Upper lobe of left lung (tissue), 4 donors: ENCODE measurements around the gene FAM83C.

Source experiments
- EP300 ChIP-seq, 4 donors: sonication (generic); formaldehyde crosslinking; IDR thresholded peaks; one replicate each; pipeline ENCODE4 v1.5.1; 2017; ENCODE audit warnings: antibody characterized with exemption in 4 of 4, control low read depth in 2 of 4
- POLR2A ChIP-seq, 4 donors: fragments of 450-650 bp; IDR thresholded peaks; one replicate each; pipeline ENCODE4 v1.5.1; 2016 to 2017; ENCODE audit warnings: antibody characterized with exemption in 4 of 4, mild to moderate bottlenecking in 2 of 4
- POLR2AphosphoS5 ChIP-seq, 2 donors: sonication (generic); formaldehyde crosslinking; IDR thresholded peaks; one replicate each; pipeline ENCODE4 v1.5.1; 2017; ENCODE audit warnings: antibody characterized with exemption in 2 of 2
- TF ChIP-seq, protein P1 (sequence below), 6 experiments: fragments of 450-650 bp in 4 of 6; fragments of 200-600 bp in 2 of 6; sonication (generic) in 2 of 6; IDR thresholded peaks; one replicate each; pipeline ENCODE4 v1.5.1; 2016 to 2019; ENCODE audit warnings: antibody characterized with exemption in 6 of 6

DNA sequence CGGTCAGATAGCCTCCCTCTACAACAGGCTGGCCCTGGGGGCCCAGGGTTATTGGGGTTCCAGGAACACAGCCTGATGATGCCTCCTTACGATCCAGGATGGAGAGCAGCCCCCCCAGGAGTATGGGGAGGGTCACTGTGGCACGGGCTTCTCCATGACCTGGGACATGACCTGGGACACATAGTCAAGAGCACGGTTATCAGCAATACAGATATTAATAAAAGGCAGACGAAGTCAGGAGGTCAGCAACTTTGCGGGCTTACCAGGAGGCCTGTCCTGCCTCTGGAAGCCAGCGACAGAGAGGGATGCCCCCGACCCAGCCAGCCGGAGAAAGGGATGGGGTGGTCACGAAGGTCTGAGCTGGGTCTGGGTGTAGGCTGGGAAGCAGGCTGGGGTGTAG lies 15.1 kb downstream of the FAM83C start:
- TF ChIP-seq POLR2AphosphoS5 (IDR thresholded peaks at IDR 0.05) (no peak), POLR2A (IDR thresholded peaks at IDR 0.05) (no peak), EP300 (IDR thresholded peaks at IDR 0.05) (no peak)
- TF ChIP-seq, protein P1, sequence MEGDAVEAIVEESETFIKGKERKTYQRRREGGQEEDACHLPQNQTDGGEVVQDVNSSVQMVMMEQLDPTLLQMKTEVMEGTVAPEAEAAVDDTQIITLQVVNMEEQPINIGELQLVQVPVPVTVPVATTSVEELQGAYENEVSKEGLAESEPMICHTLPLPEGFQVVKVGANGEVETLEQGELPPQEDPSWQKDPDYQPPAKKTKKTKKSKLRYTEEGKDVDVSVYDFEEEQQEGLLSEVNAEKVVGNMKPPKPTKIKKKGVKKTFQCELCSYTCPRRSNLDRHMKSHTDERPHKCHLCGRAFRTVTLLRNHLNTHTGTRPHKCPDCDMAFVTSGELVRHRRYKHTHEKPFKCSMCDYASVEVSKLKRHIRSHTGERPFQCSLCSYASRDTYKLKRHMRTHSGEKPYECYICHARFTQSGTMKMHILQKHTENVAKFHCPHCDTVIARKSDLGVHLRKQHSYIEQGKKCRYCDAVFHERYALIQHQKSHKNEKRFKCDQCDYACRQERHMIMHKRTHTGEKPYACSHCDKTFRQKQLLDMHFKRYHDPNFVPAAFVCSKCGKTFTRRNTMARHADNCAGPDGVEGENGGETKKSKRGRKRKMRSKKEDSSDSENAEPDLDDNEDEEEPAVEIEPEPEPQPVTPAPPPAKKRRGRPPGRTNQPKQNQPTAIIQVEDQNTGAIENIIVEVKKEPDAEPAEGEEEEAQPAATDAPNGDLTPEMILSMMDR (IDR thresholded peaks at IDR 0.05), result no peak
